Stimulated activated CD8-positive, alpha-beta memory T cell treated with anti-CD3 and anti-CD28 coated beads, Interleukin-7, amount 100 ng/mL, for 24 hours (primary cell): ENCODE measurements around the gene MEOX2.

Experiments
- DNase-seq: peaks from one replicate; pipeline ENCODE4 v3.0.0-alpha.2; 2020; ENCODE audit warnings: low read depth

MEOX2 gene

DNA sequence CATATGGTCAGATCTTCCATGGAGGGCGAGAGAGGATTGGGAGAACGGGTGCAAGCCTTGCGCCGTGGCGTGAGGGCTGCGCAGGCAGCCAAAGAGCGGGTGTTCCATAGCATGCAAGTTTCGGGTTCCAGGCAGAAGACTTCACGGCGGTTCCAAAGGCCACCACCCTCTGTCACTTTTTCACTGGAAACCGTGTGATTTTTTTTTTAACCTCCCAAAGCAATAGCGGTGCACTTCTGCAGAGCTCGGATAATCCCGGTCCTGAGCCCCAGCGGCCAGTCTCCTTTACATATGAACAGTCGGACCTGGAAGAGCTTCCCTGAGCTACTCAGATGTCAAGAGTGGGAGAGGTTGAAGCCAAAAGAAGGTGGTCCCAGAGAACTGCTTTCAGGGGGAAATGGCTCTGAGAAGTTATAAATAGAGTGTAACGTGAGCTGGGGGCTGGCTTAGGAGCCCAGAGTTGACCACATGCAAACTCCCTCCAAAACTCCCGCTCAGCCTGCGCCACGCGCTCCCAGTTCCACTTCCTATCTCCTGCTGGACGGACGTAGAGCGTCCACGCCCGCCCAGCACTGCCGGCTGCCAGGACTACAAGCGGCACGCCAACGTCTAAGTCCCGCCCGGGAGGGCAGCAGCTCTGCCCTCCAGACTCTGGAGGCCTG, at the start of gene MEOX2:
MEOX2 (minus strand) TSS at position 389 of the 662 bp plus-strand sequence; CDS start at position 108, 281 bp downstream.
- no peak for DNase-seq

DNA sequence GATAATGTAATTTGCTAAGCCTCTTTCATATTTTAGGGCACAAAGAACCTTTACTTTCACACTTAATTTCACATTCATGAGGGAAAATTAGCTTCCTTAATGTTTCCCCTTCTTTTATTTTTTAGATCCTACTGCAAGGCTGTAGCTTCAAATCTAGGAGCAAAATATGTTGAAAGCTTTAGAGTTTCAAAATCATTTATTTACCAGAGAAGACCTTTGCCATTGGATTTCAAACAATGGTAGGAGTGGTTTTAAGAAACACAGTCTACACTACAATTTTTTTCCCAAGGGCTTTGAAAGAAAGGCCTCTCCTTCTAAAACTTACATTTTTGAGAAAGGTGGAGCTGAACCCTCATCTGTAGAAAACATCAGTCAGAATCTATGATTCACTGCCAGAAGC, 43.3 kb upstream of the MEOX2 start:
- DNase-seq, result no peak

DNA sequence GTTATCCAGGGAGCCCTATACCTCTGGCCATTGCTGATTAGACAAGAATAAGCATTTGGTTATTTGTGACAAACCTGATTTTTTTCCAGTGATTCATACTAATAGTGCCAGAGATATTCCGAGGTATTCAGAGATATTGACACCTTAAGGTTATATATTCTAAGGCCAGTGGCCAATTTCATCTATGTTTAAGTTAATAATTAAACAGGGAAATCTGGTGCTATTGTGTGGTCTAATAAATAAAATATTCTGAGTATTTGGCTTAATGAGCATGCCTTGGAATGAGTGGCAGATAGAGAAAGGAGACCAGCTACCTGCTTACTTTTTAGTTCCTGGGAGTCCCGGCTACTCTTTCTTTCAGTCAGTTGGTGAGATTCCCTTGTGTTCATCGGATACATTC, 38.6 kb upstream of the MEOX2 start:
- no peak for DNase-seq

DNA sequence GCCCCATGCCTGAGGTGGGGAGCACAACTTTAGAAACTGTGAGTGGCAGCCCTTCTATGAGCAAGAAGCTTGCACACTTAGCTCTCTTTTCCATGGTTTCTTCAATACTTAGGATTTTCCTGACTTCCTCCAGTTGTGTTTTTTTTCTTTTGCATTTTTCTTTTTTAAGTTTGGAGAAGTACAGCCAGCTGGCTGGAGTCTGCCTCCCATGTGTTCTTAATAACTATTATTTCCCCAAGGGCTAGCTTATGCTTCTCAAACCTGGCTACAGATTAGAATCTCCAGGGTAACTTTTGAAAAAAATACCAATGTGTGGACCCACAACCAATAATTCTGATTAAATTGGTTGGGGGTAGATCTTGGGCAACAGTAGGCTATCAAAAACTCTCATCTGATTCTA, 37.4 kb upstream of the MEOX2 start:
- DNase-seq, result no peak

DNA sequence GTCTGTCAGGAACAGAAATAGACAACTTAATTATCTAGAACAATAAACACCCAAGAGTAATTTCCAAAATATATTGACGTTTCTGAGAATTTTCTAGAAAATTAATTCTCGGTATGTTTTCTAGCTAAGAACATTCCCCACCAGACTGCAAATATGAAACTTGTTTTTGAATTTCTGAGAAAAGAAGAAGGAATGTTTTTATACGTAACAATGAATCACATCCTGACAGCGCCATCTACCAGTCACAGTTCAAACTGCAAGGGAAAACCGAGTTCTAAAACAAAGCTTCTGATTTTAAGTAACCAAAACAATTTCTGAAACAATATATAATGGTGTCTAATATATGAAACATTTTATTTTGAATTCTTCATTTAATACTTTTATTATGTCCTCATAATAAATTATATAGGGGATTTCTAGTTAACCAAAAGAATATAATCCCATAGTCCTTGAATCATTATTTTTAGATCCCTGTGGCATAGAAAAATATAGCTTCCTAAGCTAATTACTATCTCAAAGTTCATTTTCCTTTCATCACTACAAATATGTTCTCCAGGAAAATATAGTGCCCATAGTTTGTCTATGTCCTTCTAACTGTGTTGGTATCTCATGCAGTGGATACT, 34.5 kb upstream of the MEOX2 start:
- DNase-seq, result no peak

DNA sequence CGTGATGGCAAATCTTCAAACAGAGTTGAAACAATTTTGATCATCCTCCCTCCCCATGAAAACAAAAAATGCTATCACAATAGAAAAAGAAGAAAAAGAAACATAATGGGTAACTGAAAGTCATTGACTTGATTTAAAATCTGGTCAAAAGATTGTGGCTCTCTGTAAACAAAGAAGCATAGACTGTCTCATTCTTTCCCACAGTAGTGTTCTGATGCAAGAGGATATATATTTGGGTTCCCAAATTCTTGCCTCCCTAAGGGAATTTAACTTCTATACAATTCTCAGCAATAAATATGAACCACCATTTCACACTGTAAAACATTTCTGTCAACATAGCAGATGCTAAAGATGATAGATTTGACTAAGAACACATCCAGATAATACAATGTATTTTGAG, 32.8 kb upstream of the MEOX2 start:
- DNase-seq, result no peak

DNA sequence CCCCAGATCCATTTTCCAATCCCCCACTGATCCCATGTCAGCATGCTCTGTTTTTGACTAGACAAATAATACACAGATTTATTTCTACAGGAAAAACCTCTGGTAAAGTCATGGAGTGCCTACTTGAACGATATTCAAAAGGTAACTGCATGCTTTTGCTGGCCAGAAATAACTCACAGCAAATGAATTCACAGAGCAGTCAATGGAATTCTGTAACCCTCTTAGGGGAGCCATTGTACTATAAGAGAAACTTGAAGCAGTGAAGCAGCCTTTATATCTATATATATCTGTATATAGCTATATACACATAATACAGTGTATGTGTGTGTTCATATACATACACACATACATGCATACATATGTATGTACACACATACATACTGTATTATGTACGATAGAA, 29.0 kb upstream of the MEOX2 start:
- DNase-seq, result no peak

DNA sequence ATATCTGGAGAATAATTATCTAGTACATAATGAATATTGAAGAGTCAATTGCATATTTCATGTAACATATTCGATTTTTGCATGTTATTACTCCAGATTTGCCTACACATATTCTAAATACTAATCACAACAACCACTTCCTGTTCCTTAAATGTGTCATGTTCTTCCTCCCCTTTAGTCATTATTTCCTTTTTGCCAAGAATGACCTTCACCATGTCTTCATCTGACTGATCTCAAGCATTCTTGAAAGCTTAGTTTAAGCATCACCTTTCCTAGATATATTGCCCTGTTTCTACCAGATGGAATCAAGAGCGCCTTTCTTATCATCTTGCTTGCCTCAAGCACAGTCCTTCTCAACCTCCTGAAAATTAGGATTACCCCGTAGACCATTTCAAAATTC, 23.5 kb upstream of the MEOX2 start:
- no peak for DNase-seq

DNA sequence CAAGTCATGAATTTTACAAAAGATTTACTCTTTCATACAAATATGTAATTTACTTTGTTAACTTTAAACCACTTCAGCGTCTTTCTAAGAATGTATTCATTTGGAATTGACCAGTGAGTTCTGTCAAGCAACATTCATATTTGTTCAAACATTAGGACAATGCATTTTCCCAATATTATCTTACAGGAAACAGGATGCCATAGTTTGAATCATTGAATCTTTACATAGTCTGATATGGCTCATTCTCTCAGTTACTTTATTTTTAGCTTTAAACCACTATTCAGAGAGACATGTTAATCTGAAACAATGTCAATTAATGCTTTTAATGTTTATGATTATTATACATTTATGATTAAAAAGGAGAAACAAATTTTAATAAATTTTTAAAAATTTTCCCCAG, 21.1 kb upstream of the MEOX2 start:
- no peak for DNase-seq

DNA sequence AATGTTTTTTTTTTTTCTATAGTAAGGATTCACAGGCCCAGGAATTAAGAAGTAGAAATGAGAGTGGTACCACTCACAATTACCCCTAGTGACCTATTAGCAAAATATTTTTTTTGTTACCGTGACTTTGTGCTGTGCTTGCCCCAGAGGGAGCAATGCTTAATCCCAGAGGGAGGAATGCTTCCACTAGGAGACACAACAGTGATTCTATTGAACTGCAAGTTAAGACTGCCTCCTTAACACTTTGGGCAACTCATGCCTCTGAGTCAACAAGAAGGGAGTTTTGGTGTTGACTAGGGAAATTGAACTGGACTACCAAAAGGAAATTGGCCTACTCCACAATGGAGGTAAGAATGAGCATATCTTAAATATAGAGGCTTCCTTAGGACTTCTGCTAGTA, 17.2 kb upstream of the MEOX2 start:
- DNase-seq, result no peak

DNA sequence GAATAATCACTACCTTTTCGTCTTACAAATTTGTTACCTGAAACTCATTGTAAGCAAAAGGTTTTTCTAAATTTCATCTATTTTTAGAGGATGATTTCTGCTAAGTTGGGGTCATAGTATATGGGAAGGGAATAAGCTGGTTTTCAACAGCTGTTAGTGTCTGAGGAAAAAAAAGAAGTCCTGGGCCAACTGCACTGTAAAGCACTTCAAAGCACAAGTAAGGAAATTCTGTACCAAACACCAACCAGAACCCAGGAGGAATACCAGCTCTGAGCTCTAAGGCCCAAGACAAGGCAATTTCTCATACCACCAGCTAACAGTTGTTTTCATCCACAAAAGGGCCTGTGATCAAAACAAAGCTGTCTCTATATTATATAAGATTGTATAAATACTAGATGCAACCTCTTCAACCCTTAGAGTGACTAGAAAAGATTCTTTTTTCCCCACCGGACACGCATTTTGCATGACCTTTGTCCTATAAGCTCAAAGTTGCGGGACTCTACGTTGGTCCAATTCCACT, 6.1 kb upstream of the MEOX2 start:
- no peak for DNase-seq

DNA sequence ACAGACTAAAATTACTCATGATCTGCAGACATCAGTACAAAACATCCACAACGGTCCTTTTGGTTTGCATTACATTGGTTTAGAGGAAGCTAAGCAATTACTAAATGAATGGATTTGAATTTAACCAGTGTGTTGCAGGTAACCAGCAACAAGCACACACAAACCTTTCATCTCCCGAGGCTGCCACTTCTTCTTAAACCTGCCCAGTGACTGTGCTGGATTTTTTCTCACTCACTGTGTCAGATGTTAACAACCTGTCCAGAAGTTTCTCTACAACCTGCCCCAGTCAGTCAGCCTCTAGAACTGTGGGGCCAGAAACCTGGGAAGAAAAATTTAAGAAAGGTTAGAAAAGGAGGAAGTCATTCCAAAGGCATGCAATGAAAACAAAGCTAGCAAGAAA, 2.4 kb upstream of the MEOX2 start:
- DNase-seq, result no peak

DNA sequence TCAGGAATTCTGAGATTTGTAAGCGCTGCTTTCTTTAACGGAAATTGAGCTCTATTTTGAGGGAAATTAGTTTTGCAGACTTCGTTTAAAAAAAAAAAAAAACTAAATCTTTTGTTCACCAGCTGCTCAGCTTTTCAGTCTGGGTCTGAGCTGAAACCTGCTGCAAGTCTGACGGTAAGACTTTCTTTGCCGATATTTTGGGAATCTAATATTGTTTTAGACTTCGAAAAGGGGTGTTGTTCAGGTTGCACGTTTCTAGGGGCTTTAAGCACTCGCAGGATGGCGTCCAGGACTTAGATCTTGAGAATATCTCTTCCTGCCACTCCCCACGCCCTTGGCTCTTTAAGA, 1.8 kb upstream of the MEOX2 start:
- no peak for DNase-seq

DNA sequence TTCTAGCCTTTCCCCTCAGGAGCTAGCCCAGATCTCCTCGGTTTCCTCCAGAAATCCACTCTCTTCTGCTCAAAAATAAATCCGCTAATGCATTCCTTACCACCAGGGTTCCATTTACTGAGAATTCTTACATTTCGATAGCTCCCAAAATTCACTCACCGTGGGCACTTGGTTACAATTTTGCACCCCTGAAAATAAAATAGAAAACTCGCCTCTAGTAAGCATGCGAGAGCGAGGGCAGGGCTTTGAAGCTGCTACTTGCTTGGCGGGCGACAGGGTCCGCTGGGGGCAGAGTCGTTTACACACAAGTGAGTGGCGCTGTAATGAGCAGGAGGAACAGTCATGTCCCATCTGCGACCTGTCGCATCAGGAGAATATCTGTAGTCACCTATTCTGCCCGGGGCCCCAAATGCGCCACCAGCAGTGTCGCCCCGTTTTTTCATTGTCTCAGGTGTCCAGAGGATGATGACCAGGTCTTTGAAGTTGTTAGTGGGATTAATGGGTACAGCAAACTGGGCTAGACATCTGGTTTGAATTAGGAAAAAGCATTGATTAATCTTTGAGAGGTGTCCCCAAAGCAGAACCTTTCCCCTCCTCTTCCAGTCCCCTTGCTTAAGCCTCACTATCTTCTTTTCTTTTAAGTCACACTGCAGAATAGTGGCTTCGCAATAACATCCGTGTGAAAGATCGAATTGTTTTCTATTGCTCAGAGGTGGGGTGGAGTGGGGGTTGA, 1.2 kb upstream of the MEOX2 start:
- no peak for DNase-seq

DNA sequence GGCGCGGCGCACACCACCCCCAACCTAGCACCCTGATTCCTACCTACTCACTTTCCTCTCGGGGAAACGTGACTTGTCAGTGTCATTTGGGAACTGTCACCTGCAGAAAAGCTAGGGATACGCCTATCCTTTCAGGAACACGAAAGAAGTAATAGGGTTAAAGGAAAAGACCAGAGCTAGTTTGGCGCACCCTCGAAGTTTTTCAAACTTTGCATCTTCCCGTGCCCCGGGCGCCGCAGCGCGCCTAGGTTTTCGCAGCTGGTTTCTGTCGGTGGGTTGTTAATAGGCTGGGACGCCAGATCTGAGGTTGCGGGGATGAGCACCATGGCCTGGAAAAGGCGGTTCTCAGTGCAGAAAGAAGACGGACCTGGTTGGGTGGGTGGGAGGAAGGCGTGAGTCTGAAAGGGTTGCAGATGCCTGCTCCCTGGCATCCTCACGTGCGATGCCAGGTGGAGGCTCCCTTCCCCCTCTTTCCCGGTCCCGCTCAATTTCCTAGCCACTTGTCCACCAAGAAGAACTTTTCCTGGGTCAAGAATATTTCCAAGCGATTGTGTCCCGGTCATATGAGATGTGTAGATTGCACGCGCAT, 568 bp upstream of the MEOX2 start:
- DNase-seq, result no peak

DNA sequence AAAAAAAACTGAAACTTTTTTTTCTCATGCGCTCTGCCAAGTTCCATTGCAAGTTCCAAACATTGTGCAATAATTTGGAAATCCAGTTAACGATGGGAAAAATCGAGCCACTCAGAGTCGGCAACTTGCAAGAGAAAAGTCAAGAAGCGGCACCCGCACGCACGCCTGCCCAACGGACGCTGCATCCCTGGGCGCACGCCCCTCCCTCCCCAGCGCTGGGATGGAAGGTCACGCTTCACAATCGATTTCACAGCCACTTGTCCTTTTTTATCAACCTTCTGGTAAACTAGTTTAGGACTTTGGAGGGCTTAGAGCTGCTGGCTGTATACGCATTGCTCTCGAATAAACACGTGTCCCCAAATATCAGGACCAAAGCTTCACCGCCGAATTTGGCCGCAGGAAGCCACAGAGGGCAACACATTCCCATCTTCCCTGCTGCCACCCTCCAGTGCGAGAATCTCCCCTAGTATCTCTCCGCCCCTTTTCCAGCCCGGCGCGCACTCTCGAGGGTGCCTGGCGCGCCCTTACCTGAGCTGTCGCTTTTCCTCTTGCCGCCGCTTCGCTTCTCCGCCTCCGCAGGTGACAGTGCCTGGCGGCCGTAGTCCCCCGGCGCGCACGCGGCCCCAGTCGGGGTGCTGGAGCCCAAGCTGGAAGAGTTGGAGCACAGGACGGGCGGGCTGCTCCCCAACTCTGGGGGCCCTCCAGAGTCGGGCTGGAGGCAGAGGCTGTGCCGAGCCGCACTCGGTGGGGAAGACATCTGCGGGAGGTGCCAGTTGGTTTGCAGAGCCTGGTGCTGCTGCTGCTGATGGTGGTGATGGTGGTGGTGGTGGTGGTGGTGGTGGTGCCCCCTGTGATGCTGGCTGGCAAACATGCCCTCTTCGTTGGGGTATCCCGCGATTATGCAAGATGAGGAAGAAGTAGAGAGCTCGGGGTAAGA, 857 bp downstream of the MEOX2 start:
- no peak for DNase-seq

DNA sequence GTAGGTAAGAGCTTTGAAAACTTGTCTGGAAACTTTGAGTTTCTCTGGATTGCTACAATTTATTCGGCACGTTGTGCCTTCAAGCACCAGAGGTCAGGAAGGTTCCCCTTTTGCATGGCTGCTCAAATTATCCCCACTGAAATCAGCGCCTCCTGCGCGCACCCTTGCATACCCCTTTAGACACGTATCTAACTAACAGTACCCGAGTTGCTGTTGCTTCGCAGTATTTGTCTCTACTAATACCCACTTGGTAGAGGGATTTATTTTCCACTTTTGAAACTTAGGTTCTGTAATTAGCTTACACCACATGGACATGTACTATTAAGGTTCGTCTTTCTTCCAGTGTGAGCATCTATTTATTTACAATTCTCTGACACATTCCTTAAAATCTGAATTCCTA, 1.6 kb downstream of the MEOX2 start:
- DNase-seq, result no peak

DNA sequence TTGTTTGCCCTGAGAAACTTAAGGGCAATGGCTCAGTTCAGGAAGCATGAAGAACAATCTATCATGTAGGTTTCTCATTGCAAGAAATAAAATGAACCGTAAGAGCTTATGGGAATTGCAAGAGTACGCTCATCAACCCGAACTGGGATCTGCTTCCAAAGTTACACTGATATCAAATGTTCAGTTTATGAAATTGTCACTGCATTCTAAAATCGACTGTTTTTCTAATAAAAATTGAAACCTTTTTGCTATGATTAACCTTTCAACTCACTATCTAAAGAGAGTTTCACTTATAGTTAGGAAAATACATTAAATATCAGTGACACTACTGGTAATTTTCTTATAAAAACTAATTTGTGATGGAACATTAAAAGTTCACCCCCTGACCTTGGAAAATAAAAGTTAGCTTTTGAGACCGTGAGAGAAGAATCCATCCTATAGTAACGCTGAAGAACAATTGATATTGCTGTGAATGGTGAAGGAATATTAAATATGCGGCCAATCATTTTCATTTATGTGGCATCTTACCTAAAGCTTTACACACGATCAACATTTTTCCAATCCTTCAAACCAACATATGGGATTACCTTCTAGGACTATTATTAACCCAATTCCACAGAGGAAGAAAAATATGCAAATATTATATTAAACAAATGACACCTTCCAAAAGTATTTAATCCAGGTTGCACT, 2.2 kb downstream of the MEOX2 start:
- no peak for DNase-seq

DNA sequence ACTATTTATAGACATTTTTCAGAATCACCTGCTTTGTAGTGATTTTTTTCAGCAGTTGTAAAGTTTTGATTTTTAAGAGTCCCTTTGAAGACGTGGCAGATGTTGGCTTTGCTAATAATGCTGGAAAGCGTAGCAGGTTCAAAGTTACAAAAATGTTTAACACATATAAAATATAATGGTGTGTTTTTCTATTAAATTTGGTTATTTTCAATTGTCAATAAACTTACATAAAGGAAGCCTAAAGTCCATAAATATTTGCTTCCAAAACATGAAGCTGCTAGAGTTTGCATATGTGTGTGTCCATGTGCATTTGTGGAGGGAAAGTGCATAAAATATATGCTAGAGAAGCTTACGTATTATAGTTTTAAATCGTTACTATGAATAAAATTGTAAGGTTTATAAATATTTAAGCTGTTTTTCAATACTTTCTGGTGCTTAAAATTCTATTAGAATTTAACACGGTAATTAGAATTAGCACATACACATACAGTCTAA, 3.7 kb downstream of the MEOX2 start:
- no peak for DNase-seq

DNA sequence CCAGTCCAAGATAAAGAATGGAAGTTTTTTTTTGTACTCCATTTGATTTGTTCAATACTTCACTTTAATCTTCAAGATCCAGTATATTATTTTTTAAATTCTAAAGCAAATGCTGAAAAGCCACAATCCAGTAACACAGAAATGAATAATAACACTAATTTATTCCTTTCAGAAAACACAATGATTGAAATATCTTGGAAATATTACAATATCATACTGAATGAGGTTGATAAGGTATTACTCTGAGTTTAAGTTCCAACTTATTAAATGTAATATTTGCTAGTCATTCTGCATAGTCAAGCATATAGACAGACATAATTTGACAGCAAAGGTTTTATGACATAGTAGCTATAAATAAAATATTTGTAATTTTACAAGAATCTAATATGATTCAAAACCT, 4.4 kb downstream of the MEOX2 start:
- no peak for DNase-seq

DNA sequence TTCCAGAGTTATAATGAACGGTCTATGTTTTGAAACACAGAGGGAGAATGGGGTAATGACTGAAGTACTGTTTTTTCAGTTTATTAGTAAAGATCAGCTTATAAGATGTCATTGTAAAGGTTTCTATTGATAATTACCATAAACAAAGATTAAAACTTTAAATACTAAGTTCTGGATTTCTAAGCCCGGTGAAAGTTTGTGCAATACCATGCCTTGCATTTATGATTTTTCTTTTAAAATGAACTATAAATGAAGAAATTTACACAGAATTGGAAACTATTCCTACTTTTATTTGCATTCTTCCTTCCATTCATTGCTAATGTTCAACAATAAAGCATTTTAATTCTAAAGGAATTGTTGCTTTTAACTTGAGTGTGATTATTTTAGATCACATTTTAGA, 4.9 kb downstream of the MEOX2 start:
- no peak for DNase-seq
